ENCODE measurements around the gene GPRC5D.
A peak's percentile ranks its signal among the peaks of the same experiment; 100 is the strongest.

The GPRC5D gene

DNA sequence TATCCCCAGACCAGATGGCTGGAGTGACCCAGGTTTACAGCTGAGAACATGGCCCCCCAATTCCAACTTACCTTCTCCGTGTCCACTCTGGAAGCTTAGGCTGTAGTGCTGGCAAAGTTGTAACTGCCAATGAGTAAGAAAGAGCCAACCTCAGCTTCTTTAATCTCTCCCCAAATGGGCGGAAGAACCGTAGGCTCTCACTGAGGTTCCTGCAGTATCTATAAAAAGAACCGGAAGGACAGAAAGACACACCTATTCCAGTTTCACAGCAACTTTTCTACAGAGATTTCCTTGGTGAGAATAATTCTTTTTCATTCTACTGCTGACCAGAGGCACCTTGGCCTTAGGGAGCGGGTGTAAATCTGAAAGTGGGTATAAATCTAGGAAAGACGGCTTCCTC, at the start of gene GPRC5D:
Gene GPRC5D, minus strand, starts transcription at position 135 of the 400 bp plus-strand sequence. CDS start 1,786 bp downstream, outside the sequence.
- Mint-ChIP-seq H3K9me3 (no peaks in the 10 kb centered on the region), H3K4me3 (no peak within 1 kb of the TSS), H3K27me3 (peaks cover 36% of the 10 kb centered on the region), H3K4me1 (no peaks in the 10 kb centered on the region), H3K36me3 (ENCODE audit: insufficient read depth) (no peaks in the 10 kb centered on the region), H3K27ac (ENCODE audit: low read depth) (no peak within 1 kb of the TSS)
- DNase-seq (ENCODE audit: low spot score in 2 of 2) (no peak), ATAC-seq (replicated peaks; ENCODE audit: extremely low read depth, poor library complexity, severe bottlenecking) (no peak)

- peak overlapping the region; percentile 74 for H3K27ac Mint-ChIP-seq (ENCODE audit: low read depth)
- peaks cover 25% of the 10 kb centered on the region for H3K4me1 Mint-ChIP-seq
- ATAC-seq (replicated peaks; ENCODE audit: extremely low read depth, poor library complexity, severe bottlenecking) (no peak), DNase-seq (ENCODE audit: low spot score in 2 of 2) (no peak)
- peak overlapping the region; percentile 81 for H3K4me3 Mint-ChIP-seq
- H3K9me3 Mint-ChIP-seq: no peaks in the 10 kb centered on the region
- no peaks in the 10 kb centered on the region for H3K27me3 Mint-ChIP-seq
- peaks cover 7% of the 10 kb centered on the region for H3K36me3 Mint-ChIP-seq (ENCODE audit: insufficient read depth)
Observed at GRCh38 chr12:13001775-13002040, 49.7 kb upstream of the GPRC5D start.

GRCh38 chr12:13000925-13001774, 49.2 kb upstream of the GPRC5D start:
- DNase-seq (ENCODE audit: low spot score in 2 of 2) (peak; percentile 15 to 17), ATAC-seq (replicated peaks; ENCODE audit: extremely low read depth, poor library complexity, severe bottlenecking) (peak; percentile 30)
- Mint-ChIP-seq H3K4me3 (peak overlapping the region; percentile 90), H3K4me1 (peaks cover 25% of the 10 kb centered on the region), H3K27me3 (no peaks in the 10 kb centered on the region), H3K36me3 (ENCODE audit: insufficient read depth) (peaks cover 7% of the 10 kb centered on the region), H3K9me3 (no peaks in the 10 kb centered on the region), H3K27ac (ENCODE audit: low read depth) (peak overlapping the region; percentile 84)

DNA sequence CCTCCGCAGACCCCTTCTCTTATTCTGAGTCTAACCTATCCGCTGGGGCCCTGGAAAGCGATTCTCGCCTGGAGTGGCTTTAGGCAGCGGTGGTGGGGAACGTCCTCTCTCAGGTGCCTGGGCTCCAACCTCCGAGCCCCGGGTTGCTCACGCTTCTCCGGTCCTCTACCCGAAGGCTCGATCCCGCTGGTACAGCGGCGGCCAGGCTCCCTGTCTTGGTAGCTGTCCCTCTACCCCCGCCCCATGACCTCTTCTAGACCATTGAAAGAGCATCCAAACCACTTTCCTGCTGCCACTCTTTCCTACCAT, 48.6 kb upstream of the GPRC5D start:
- Mint-ChIP-seq H3K36me3 (ENCODE audit: insufficient read depth) (peaks cover 7% of the 10 kb centered on the region), H3K27ac (ENCODE audit: low read depth) (peak overlapping the region; percentile 84), H3K4me1 (peaks cover 25% of the 10 kb centered on the region), H3K4me3 (peak overlapping the region; percentile 90), H3K9me3 (no peaks in the 10 kb centered on the region), H3K27me3 (no peaks in the 10 kb centered on the region)
- DNase-seq (ENCODE audit: low spot score in 2 of 2) (no peak), ATAC-seq (replicated peaks; ENCODE audit: extremely low read depth, poor library complexity, severe bottlenecking) (peak; percentile 34)

- H3K27me3 Mint-ChIP-seq: no peaks in the 10 kb centered on the region
- peak; percentile 91 to 97 for DNase-seq (ENCODE audit: low spot score in 2 of 2)
- H3K4me3 Mint-ChIP-seq: peak within 1 kb of the TSS; percentile 90
- peaks cover 7% of the 10 kb centered on the region for H3K36me3 Mint-ChIP-seq (ENCODE audit: insufficient read depth)
- H3K9me3 Mint-ChIP-seq: no peaks in the 10 kb centered on the region
- peaks cover 25% of the 10 kb centered on the region for H3K4me1 Mint-ChIP-seq
- ATAC-seq (replicated peaks; ENCODE audit: extremely low read depth, poor library complexity, severe bottlenecking): peak; percentile 88
- H3K27ac Mint-ChIP-seq (ENCODE audit: low read depth): peak within 1 kb of the TSS; percentile 84
Observed at GRCh38 chr12:12999959-13000615, 48.1 kb upstream of the GPRC5D start, which contains the start of gene HEBP1. TSS of gene HEBP1 (minus strand) at chr12:13000265. CDS start at chr12:13000114, 151 bp downstream.

DNA sequence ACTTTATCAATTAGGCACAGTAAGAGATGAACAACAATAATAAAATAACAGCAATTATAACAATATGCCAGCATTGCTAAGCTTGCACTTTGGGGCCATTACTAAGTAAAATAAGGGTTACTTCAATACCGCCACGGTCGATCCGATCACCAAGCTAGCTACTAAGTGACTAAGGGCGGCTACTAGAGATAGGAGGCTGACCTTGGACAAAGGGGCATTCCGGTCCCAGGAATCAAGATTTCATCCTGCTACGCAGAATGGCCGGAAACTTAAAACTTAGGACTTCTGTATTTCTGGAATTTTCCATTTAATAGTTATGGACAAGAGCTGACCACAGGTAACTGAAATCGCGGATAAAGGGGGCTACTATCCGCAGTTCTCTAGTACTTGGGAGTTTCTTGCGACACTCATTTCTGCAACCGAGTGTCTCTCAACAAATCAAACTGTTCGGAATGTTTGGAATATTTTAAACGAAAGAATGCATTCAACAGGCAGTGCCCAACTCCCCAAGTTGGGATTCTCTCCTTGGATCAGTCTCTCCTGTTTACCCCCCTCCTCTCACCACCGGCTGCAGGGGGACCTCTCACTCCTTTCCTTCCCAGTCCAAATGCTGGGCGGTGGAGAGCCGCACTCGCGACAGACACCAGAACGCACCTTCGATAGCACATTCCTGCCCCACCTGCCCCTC, 47.4 kb upstream of the GPRC5D start:
- H3K36me3 Mint-ChIP-seq (ENCODE audit: insufficient read depth): peaks cover 7% of the 10 kb centered on the region
- no peaks in the 10 kb centered on the region for H3K27me3 Mint-ChIP-seq
- H3K4me3 Mint-ChIP-seq: peak overlapping the region; percentile 90
- peak overlapping the region; percentile 84 for H3K27ac Mint-ChIP-seq (ENCODE audit: low read depth)
- H3K9me3 Mint-ChIP-seq: no peaks in the 10 kb centered on the region
- DNase-seq (ENCODE audit: low spot score in 2 of 2) (no peak), ATAC-seq (replicated peaks; ENCODE audit: extremely low read depth, poor library complexity, severe bottlenecking) (no peak)
- H3K4me1 Mint-ChIP-seq: peaks cover 25% of the 10 kb centered on the region

GRCh38 chr12:12998248-12998647, 46.3 kb upstream of the GPRC5D start:
- Mint-ChIP-seq H3K36me3 (ENCODE audit: insufficient read depth) (peaks cover 7% of the 10 kb centered on the region), H3K4me1 (peaks cover 29% of the 10 kb centered on the region), H3K27me3 (no peaks in the 10 kb centered on the region), H3K9me3 (no peaks in the 10 kb centered on the region), H3K4me3 (no peak overlapping the region), H3K27ac (ENCODE audit: low read depth) (no peak overlapping the region)
- ATAC-seq (replicated peaks; ENCODE audit: extremely low read depth, poor library complexity, severe bottlenecking) (no peak), DNase-seq (ENCODE audit: low spot score in 2 of 2) (no peak)

DNA sequence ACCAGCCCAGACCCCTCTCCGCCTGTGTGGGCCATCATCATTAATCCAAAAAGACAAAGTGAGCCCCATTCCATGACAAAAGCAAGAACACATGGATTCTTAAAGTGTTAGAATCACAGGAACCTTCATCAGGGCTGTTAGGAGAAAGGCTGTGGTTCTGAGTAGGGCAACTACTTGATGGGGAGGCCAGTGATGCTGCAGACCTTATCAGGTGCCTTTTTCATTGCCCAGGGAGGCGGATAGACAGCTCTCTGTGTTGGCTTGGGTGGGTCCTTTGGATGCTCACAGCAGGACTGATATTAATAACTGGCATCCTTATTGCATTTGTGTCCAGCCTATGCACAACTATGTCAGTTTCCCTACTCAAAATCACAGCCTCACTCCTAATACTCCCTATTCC, 45.8 kb upstream of the GPRC5D start:
- no peak overlapping the region for H3K4me3 Mint-ChIP-seq

GRCh38 chr12:12997156-12997555, 45.2 kb upstream of the GPRC5D start:
- H3K27ac Mint-ChIP-seq (ENCODE audit: low read depth): no peak overlapping the region
- H3K4me1 Mint-ChIP-seq: peaks cover 34% of the 10 kb centered on the region
- H3K9me3 Mint-ChIP-seq: no peaks in the 10 kb centered on the region

More for the DNA sequence above, 45.8 kb upstream of the GPRC5D start:
- no peak overlapping the region for H3K27ac Mint-ChIP-seq (ENCODE audit: low read depth)
- peaks cover 7% of the 10 kb centered on the region for H3K36me3 Mint-ChIP-seq (ENCODE audit: insufficient read depth)
- DNase-seq (ENCODE audit: low spot score in 2 of 2) (no peak), ATAC-seq (replicated peaks; ENCODE audit: extremely low read depth, poor library complexity, severe bottlenecking) (no peak)
- H3K27me3 Mint-ChIP-seq: no peaks in the 10 kb centered on the region
- H3K9me3 Mint-ChIP-seq: no peaks in the 10 kb centered on the region
- H3K4me1 Mint-ChIP-seq: peaks cover 34% of the 10 kb centered on the region

GRCh38 chr12:12996209-12996608, 44.2 kb upstream of the GPRC5D start:
- H3K36me3 Mint-ChIP-seq (ENCODE audit: insufficient read depth): peaks cover 7% of the 10 kb centered on the region
- ATAC-seq (replicated peaks; ENCODE audit: extremely low read depth, poor library complexity, severe bottlenecking) (no peak), DNase-seq (ENCODE audit: low spot score in 2 of 2) (no peak)
- no peak overlapping the region for H3K27ac Mint-ChIP-seq (ENCODE audit: low read depth)
- no peak overlapping the region for H3K4me3 Mint-ChIP-seq
- H3K4me1 Mint-ChIP-seq: peaks cover 31% of the 10 kb centered on the region
- H3K27me3 Mint-ChIP-seq: no peaks in the 10 kb centered on the region
- H3K9me3 Mint-ChIP-seq: no peaks in the 10 kb centered on the region

More at GRCh38 chr12:12997156-12997555, 45.2 kb upstream of the GPRC5D start:
- DNase-seq (ENCODE audit: low spot score in 2 of 2) (no peak), ATAC-seq (replicated peaks; ENCODE audit: extremely low read depth, poor library complexity, severe bottlenecking) (no peak)
- peaks cover 7% of the 10 kb centered on the region for H3K36me3 Mint-ChIP-seq (ENCODE audit: insufficient read depth)
- no peaks in the 10 kb centered on the region for H3K27me3 Mint-ChIP-seq
- H3K4me3 Mint-ChIP-seq: no peak overlapping the region

DNA sequence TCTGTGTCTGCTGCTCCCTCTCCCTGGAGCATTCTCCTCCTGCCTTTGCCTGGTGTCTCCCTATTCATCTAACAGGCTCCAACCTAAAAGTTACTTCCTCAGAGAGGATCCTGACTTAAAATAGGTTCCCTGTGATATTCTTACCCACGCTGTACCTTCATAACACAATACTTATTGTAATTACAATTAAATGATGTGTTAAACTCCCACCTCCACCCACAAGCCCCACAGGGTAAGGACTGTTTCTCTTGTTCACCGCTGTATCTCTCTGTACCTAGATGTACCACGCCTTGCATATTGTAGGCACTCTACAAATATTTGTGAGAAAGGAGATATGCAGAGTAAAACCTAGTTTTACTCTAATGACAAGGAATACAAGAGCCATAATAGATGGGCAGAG, 43.1 kb upstream of the GPRC5D start:
- Mint-ChIP-seq H3K36me3 (ENCODE audit: insufficient read depth) (peaks cover 4% of the 10 kb centered on the region), H3K9me3 (no peaks in the 10 kb centered on the region), H3K4me3 (no peak overlapping the region), H3K27me3 (no peaks in the 10 kb centered on the region), H3K27ac (ENCODE audit: low read depth) (no peak overlapping the region), H3K4me1 (peaks cover 27% of the 10 kb centered on the region)
- DNase-seq (ENCODE audit: low spot score in 2 of 2) (no peak), ATAC-seq (replicated peaks; ENCODE audit: extremely low read depth, poor library complexity, severe bottlenecking) (no peak)

GRCh38 chr12:12993367-12993766, 41.4 kb upstream of the GPRC5D start:
- ATAC-seq (replicated peaks; ENCODE audit: extremely low read depth, poor library complexity, severe bottlenecking) (no peak), DNase-seq (ENCODE audit: low spot score in 2 of 2) (no peak)
- Mint-ChIP-seq H3K4me1 (peaks cover 14% of the 10 kb centered on the region), H3K9me3 (no peaks in the 10 kb centered on the region), H3K4me3 (no peak overlapping the region), H3K27ac (ENCODE audit: low read depth) (peak overlapping the region; percentile 22), H3K27me3 (no peaks in the 10 kb centered on the region), H3K36me3 (ENCODE audit: insufficient read depth) (no peaks in the 10 kb centered on the region)
